Mucosa of rectum (tissue), 2 donors: Measurements from ENCODE around the gene MICALL1.

Experiments used
- H3K27ac ChIP-seq, 2 donors: one replicate each; pipeline ENCODE4 v1.7.0; 2013; ENCODE audit warnings: inconsistent platforms in 2 of 2, low read depth in 2 of 2, low read length in 2 of 2
- H3K27me3 ChIP-seq, 2 donors: one replicate each; pipeline ENCODE4 v1.7.0; 2013; ENCODE audit warnings: low read length in 2 of 2; ENCODE audit not compliant: control insufficient read depth in 2 of 2, insufficient read depth in 2 of 2
- H3K36me3 ChIP-seq, 2 donors: one replicate each; pipeline ENCODE4 v1.7.0; 2013; ENCODE audit warnings: low read length in 2 of 2; ENCODE audit not compliant: control insufficient read depth in 2 of 2, insufficient read depth in 2 of 2
- H3K4me1 ChIP-seq, 2 donors: one replicate each; pipeline ENCODE4 v1.7.0; 2013; ENCODE audit warnings: low read length in 2 of 2, mild to moderate bottlenecking in 1 of 2; ENCODE audit not compliant: control insufficient read depth in 2 of 2, insufficient read depth in 2 of 2
- H3K4me3 ChIP-seq, 2 donors: one replicate each; pipeline ENCODE4 v1.7.0; 2013; ENCODE audit warnings: low read length in 2 of 2
- H3K9ac ChIP-seq, 2 donors: one replicate each; pipeline ENCODE4 v1.7.0; 2013; ENCODE audit warnings: low read length in 2 of 2, low read depth in 1 of 2, mild to moderate bottlenecking in 1 of 2
- H3K9me3 ChIP-seq, 2 donors: one replicate each; pipeline ENCODE4 v1.7.0; 2013; ENCODE audit warnings: low read length in 2 of 2; ENCODE audit not compliant: control insufficient read depth in 2 of 2
- donor health status: healthy.
- donor health status: Normal muscosa, but diverticular disease.

The MICALL1 gene

DNA sequence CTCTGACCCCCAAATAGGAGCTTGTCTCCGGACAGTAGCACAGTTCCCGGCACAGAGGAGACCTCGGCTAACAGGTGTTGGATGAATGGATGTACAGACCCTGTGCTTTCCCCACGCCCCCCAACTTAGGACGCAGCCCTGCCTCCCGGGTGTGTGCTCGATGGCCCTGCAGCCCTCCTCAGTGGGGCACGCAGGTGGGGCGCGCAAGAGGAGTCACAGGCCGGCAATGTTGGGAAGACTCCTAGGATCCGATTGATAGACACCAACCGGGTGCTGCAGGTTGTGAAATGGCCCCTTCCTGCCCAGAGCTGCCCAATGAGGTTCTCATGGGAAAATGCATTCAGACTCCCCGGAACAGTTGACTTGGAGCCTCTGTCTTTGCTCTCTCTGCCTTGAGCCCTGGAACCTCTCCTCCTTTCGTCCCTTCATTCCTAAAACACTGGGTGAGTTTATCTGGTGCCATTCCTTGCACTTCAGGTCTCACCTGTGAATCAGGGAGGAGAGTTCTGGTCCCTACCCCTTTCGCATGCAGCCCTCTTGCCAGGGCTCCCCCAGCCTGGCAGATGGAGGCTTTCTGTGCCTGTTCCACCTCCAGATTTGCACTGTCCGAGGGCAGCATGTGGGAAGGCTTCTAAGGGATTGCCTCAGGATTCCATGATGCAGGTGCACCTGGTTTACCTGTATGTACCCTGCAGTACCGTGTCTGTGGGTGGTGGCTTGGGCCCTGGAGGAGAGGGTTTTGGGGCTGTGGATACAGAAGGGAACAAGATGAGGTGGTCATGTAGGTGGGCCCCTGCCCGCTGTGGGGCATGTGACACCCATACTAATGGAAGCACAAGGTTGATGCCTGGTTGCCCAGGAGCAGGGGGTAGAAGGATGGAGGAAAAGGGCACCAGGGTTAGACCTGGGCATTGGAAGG lies 1.2 kb downstream of the MICALL1 start:
- Histone ChIP-seq H3K36me3 (peaks cover 2 to 4% of the 10 kb centered on the region in 2 donors), H3K9ac (peak overlapping the region; percentile 78 to 80), H3K4me1 (peaks cover 9 to 16% of the 10 kb centered on the region in 2 donors), H3K4me3 (peak overlapping the region; percentile 69 to 77), H3K27me3 (no peaks in the 10 kb centered on the region), H3K27ac (peak overlapping the region; percentile 14 to 61), H3K9me3 (no peaks in the 10 kb centered on the region)

DNA sequence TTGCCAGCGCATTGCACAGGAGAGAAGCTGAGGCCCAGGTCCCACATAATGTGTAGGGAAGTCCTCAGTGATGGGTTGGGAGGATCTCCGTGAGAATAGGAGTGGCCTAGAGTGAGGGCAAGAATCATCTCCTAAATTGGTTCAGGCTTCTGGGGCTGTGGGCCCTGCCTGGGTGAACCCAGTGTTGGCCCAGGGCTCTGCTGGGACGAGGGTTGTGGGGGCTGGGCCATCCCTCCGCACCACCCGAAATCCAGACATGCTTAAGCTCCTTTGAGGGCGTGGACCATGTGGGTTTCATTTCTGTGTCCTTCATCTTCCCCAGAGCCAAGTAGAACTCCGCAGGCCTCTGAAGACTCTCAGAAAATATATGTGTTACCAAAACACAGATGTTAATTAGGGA lies 3.7 kb downstream of the MICALL1 start:
- Histone ChIP-seq H3K9me3 (no peaks in the 10 kb centered on the region), H3K4me3 (no peak overlapping the region), H3K27me3 (no peaks in the 10 kb centered on the region), H3K36me3 (peaks cover 5 to 10% of the 10 kb centered on the region in 2 donors), H3K27ac (no peak overlapping the region), H3K4me1 (peaks cover 9 to 16% of the 10 kb centered on the region in 2 donors), H3K9ac (no peak overlapping the region)

- Histone ChIP-seq H3K4me1 (peaks cover 6 to 11% of the 10 kb centered on the region in 2 donors), H3K27ac (peak overlapping the region; percentile 15 to 48), H3K4me3 (no peak overlapping the region), H3K27me3 (no peaks in the 10 kb centered on the region), H3K9me3 (no peaks in the 10 kb centered on the region), H3K9ac (no peak overlapping the region), H3K36me3 (peaks cover 5 to 10% of the 10 kb centered on the region in 2 donors)
Measured at GRCh38 chr22:37910890-37911672, 5.0 kb downstream of the MICALL1 start.

- peak overlapping the region in 1 of 2 donors; percentile 43 for H3K27ac ChIP-seq
Measured at GRCh38 chr22:37911697-37912096, 5.6 kb downstream of the MICALL1 start.

GRCh38 chr22:37912171-37912570 lies 6.1 kb downstream of the MICALL1 start:
- Histone ChIP-seq H3K36me3 (peaks cover 11 to 18% of the 10 kb centered on the region in 2 donors), H3K9me3 (no peaks in the 10 kb centered on the region), H3K27ac (peak overlapping the region in 1 of 2 donors; percentile 43), H3K4me3 (no peak overlapping the region), H3K4me1 (peaks cover under 1 to 7% of the 10 kb centered on the region in 2 donors), H3K27me3 (no peaks in the 10 kb centered on the region), H3K9ac (no peak overlapping the region)

More at GRCh38 chr22:37911697-37912096, 5.6 kb downstream of the MICALL1 start:
- Histone ChIP-seq H3K9ac (no peak overlapping the region), H3K9me3 (no peaks in the 10 kb centered on the region), H3K36me3 (peaks cover 10 to 16% of the 10 kb centered on the region in 2 donors), H3K4me3 (no peak overlapping the region), H3K4me1 (peaks cover 5 to 11% of the 10 kb centered on the region in 2 donors), H3K27me3 (no peaks in the 10 kb centered on the region)

- Histone ChIP-seq H3K9ac (no peak overlapping the region), H3K36me3 (peaks cover 21 to 29% of the 10 kb centered on the region in 2 donors), H3K9me3 (no peaks in the 10 kb centered on the region), H3K27me3 (no peaks in the 10 kb centered on the region), H3K4me3 (no peak overlapping the region), H3K27ac (no peak overlapping the region), H3K4me1 (no peaks in the 10 kb centered on the region)
Measured at GRCh38 chr22:37913233-37913721, 7.2 kb downstream of the MICALL1 start.

DNA sequence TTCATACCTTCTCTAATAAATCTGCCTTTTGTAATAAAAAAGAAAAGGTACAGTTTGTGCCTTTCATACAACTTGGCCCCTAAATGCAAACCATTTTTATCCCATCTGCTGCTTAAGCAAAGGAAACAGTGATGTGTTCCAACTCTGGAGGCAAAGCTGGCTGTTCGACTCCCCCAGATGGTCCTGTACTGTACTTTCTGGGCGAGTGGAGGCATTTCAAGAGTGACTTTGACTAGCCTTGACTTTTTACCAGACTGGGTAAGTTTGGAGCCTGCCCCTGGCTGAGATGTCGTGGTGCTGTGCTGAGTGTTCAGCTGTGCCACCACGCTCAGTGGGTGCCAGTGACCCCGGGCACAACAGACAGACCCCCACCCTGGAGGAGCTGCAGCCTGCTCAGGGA lies 10.2 kb downstream of the MICALL1 start:
- Histone ChIP-seq H3K4me3 (no peak overlapping the region), H3K27ac (no peak overlapping the region), H3K4me1 (no peaks in the 10 kb centered on the region), H3K27me3 (no peaks in the 10 kb centered on the region), H3K9ac (no peak overlapping the region), H3K36me3 (peaks cover 30 to 31% of the 10 kb centered on the region in 2 donors), H3K9me3 (no peaks in the 10 kb centered on the region)

GRCh38 chr22:37917874-37918548 lies 11.9 kb downstream of the MICALL1 start:
- no peaks in the 10 kb centered on the region for H3K4me1 ChIP-seq
- no peaks in the 10 kb centered on the region for H3K9me3 ChIP-seq
- H3K36me3 ChIP-seq = peaks cover 31 to 35% of the 10 kb centered on the region in 2 donors
- H3K9ac ChIP-seq = no peak overlapping the region
- no peak overlapping the region for H3K27ac ChIP-seq
- H3K4me3 ChIP-seq = no peak overlapping the region
- H3K27me3 ChIP-seq = no peaks in the 10 kb centered on the region

DNA sequence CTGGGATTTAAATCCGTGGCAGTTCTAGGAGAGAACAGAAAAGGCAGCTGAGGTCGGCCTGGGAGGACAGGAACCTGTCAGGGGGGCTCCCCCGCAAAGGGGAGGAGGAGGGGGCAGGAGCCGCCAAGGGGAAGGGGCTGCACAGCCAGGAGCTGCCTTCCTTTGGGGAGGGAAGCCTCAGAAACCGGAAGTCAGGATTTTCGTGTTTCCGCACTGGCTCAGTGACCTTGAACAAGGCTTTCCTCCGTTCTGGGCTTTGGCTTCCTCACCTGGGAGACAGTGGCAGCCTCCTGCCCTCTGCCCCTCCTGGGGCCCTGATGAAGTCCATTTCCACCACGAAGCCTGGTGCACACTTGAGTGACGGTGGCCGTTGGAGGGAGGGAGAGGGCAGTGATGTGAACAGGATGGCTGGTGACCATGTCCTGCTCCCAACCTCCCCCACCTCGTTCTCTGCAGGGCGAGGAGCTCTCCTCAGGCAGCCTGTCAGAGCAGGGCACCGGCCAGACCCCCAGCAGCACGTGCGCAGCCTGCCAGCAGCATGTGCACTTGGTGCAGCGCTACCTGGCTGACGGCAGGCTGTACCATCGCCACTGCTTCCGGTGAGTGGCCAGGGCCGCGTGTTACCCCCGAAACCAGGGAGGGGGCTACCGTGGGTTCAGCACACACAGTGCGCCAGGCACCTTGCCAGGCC lies 12.6 kb downstream of the MICALL1 start:
- peaks cover 28 to 31% of the 10 kb centered on the region in 2 donors for H3K36me3 ChIP-seq
- no peak overlapping the region for H3K4me3 ChIP-seq
- no peak overlapping the region for H3K27ac ChIP-seq
- no peaks in the 10 kb centered on the region for H3K4me1 ChIP-seq
- H3K27me3 ChIP-seq = no peaks in the 10 kb centered on the region
- H3K9ac ChIP-seq = no peak overlapping the region
- no peaks in the 10 kb centered on the region for H3K9me3 ChIP-seq
